Endothelial cell of umbilical vein (primary cell): ENCODE measurements around the gene DGAT2L6. TPM values are rescaled to one million over a fixed set of nuclear protein-coding genes. Genes with fewer than 3 reads are reported as not detected.

Experiments
- BruUV-seq: library from RNA; stranded (reverse); fragments of 400-500 nt; replicated peaks from 2 replicates; lab custom pipeline; 2021; lab: Mats Ljungman, UMichigan
- CTCF ChIA-PET: fragments of 300-600, 350-600 bp; sonication (Branson Sonifier 250); formaldehyde crosslinking; loops from one replicate; lab custom pipeline; 2021; ENCODE audit warnings: antibody characterized with exemption, inconsistent platforms; lab: Charles Lee
- POLR2A ChIA-PET: fragments of 300-600, 350-600 bp; sonication (Branson Sonifier 250); formaldehyde crosslinking; loops from one replicate; lab custom pipeline; 2021; ENCODE audit warnings: antibody characterized with exemption, inconsistent platforms; lab: Charles Lee
- DNase-seq: peaks from one replicate; pipeline ENCODE4 v3.0.0-alpha.2; 2011; ENCODE audit warnings: low read depth, low spot score
- FAIRE-seq: peaks from 2 replicates; lab custom pipeline; 2011; peaks lifted over from hg19 to GRCh38; lab: Jason Lieb, UNC
- H2AFZ ChIP-seq: 2 replicates; pipeline ENCODE4 v1.6.0; 2012; ENCODE audit warnings: low read depth, low read length, control low read depth, inconsistent platforms
- H3K27ac ChIP-seq: 2 replicates; pipeline ENCODE4 v1.5.1; 2011; ENCODE audit warnings: low read depth, mild to moderate bottlenecking, control low read depth, low read length, moderate library complexity; ENCODE audit not compliant: insufficient read depth
- H3K27me3 ChIP-seq, 2 experiments: 2 replicates each; pipeline versions ENCODE4 v1.6.0 to v1.6.1; 2011; ENCODE audit warnings: low read length in 2 of 2, mixed read lengths in 1 of 2; ENCODE audit not compliant: control insufficient read depth in 2 of 2, insufficient read depth in 2 of 2
- H3K36me3 ChIP-seq, 2 experiments: 2 replicates in 1 of 2; 3 replicates in 1 of 2; pipeline ENCODE4 v1.5.1; 2011; ENCODE audit warnings: low read length in 2 of 2, mild to moderate bottlenecking in 1 of 2, moderate library complexity in 1 of 2; ENCODE audit not compliant: control insufficient read depth in 2 of 2, insufficient read depth in 2 of 2; ENCODE audit errors: extremely low read depth in 1 of 2
- H3K4me1 ChIP-seq: 3 replicates; pipeline ENCODE4 v1.5.1; 2011; ENCODE audit warnings: mild to moderate bottlenecking, low read length; ENCODE audit not compliant: control insufficient read depth, insufficient read depth; ENCODE audit errors: extremely low read depth
- H3K4me2 ChIP-seq: 2 replicates; pipeline ENCODE4 v1.6.1; 2011; ENCODE audit warnings: low read length, control low read depth, mixed read lengths; ENCODE audit not compliant: insufficient read depth
- H3K4me3 ChIP-seq, 3 experiments: fragments of 200-600 bp in 1 of 3; sonication (generic), shearing (Covaris generic) in 1 of 3; replicated peaks in 1 of 3; 2 replicates each; pipeline ENCODE4 v1.5.1; 2011 to 2016; ENCODE audit warnings: control low read depth in 3 of 3, low read length in 3 of 3, mild to moderate bottlenecking in 2 of 3, inconsistent platforms in 1 of 3, low read depth in 1 of 3, moderate library complexity in 1 of 3; ENCODE audit not compliant: insufficient read depth in 1 of 3
- H3K79me2 ChIP-seq: 2 replicates; pipeline ENCODE4 v1.6.0; 2012; ENCODE audit warnings: low read length, inconsistent platforms; ENCODE audit not compliant: control insufficient read depth, insufficient read depth
- H3K9ac ChIP-seq: replicated peaks from 2 replicates; pipeline ENCODE3; 2011; ENCODE audit warnings: low read length, control low read depth; ENCODE audit not compliant: insufficient read depth; ENCODE audit errors: extremely low read depth
- H3K9me1 ChIP-seq: replicated peaks from 3 replicates; pipeline ENCODE4 v1.6.0; 2011; ENCODE audit warnings: mild to moderate bottlenecking, low read length; ENCODE audit not compliant: control insufficient read depth, insufficient read depth; ENCODE audit errors: extremely low read depth
- H3K9me3 ChIP-seq: replicated peaks from 2 replicates; pipeline ENCODE4 v1.5.1; 2012; ENCODE audit warnings: low read length, inconsistent platforms; ENCODE audit not compliant: control insufficient read depth, insufficient read depth
- H4K20me1 ChIP-seq: replicated peaks from 2 replicates; pipeline ENCODE3; 2011; ENCODE audit warnings: mild to moderate bottlenecking, low read length; ENCODE audit not compliant: control insufficient read depth, insufficient read depth; ENCODE audit errors: extremely low read depth
- GATA2 ChIP-seq: IDR thresholded peaks from 2 replicates; pipeline ENCODE4 v1.7.0; 2011; ENCODE audit warnings: low read depth, mild to moderate bottlenecking, moderate library complexity, mixed read lengths, low read length; ENCODE audit not compliant: insufficient read length, insufficient read depth
- JUN ChIP-seq: IDR thresholded peaks from 2 replicates; pipeline ENCODE4 v1.6.1; 2011; ENCODE audit warnings: borderline replicate concordance, low read depth; ENCODE audit not compliant: insufficient read length, insufficient read depth
- POLR2A ChIP-seq: IDR thresholded peaks from 2 replicates; pipeline ENCODE4 v1.6.1; 2012; ENCODE audit warnings: low read depth, mild to moderate bottlenecking, control low read depth, low read length
- dilution Hi-C: fragments of 300-500 bp; cut with MboI; formaldehyde crosslinking; loops from one replicate; pipeline ENCODE4 v1.15.0; 2019; ENCODE audit warnings: low sequenced_read_pairs; ENCODE audit not compliant: extremely low pct_ligation_motif_present
- intact Hi-C: fragments of 100-400 bp; cut with micrococcal nuclease; formaldehyde crosslinking; loops from one replicate; pipeline ENCODE4 v1.10.0; 2022
- polyA plus RNA-seq, 4 experiments: library from polyadenylated mRNA; depleted of rRNA in 3 of 4; stranded (reverse) in 3 of 4; unstranded in 1 of 4; fragments of >200 nt; gene quantifications; 2 replicates each; pipeline versions ENCODE4 v1.2.1 to v1.2.3, GENCODE V29; 2011 to 2012; ENCODE audit warnings: missing spikeins in 1 of 4
- total RNA-seq: library from RNA; stranded (reverse); gene quantifications from 2 replicates; pipeline ENCODE4 v1.2.3, GENCODE V29; 2021
- TF ChIP-seq, protein P1 (sequence below), 2 donors: IDR thresholded peaks; 1 replicate in 1 of 2; 2 replicates in 1 of 2; pipeline ENCODE4 v1.5.1; 2011; ENCODE audit warnings: low read length in 2 of 2, mild to moderate bottlenecking in 2 of 2, moderate library complexity in 2 of 2, control low read depth in 1 of 2, inconsistent platforms in 1 of 2, low read depth in 1 of 2; ENCODE audit not compliant: insufficient read depth in 1 of 2; ENCODE audit errors: extremely low read depth in 1 of 2
- TF ChIP-seq, protein P2 (sequence below): IDR thresholded peaks from 2 replicates; pipeline ENCODE4 v1.6.1; 2011; ENCODE audit not compliant: insufficient read depth, insufficient read length

Gene DGAT2L6
- total and polyA plus RNA-seq, 2 donors (not counting 3 experiments of a cell fraction or from before 2014, with no cell fraction given) = not detected

DNA sequence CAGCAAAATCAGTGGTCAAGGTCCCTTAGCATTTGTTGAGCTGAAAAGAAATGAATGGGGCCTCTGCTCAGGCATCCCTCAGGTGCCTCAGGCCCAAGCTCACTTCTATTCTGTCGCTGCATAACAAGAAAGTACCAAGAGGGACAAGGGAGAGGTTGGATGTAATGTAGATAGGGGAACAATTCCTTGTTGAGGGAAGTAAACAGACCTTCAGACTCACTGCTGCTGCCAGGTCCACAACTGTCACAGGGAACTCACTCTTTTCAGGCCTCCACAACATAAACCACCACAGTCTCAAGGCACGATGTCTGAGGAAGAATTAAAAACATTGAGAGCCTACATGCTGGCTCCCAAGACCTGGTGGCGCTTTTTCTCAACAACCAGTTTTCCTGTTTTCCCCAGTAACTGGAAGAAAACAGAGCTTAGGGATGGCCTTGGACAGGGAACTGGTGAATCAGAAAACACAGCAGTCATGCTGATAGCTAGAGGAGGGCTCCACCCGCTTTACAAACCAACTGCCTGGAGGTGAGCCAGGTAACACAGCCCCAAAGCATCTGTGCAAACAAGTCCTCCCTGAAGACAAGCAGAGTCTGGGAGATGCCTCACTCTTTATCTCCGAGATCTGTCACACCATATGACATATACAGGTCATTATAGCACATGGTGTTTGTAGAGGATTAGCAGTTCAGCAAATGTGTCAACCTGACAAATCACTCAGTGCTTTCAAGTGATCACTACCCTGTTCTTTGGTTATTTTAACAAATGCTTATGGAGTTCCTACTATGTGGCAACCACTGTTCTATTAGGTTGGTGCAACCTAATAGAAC lies 42.9 kb downstream of the DGAT2L6 start:
- H3K9me1 ChIP-seq = no peaks in the 10 kb centered on the region
- H3K4me2 ChIP-seq = no peak overlapping the region
- no peaks in the 10 kb centered on the region for H3K9me3 ChIP-seq
- FAIRE-seq = no peak
- intact Hi-C loops = no loop called here
- BruUV-seq = no TSS peak
- H3K27me3 ChIP-seq = no peaks in the 10 kb centered on the region
- no peaks in the 10 kb centered on the region for H3K36me3 ChIP-seq
- H2AFZ ChIP-seq = no peak overlapping the region
- no peak overlapping the region for H3K27ac ChIP-seq
- H3K79me2 ChIP-seq = no peaks in the 10 kb centered on the region
- no peaks in the 10 kb centered on the region for H4K20me1 ChIP-seq
- dilution Hi-C loops = no loop called here
- POLR2A ChIA-PET = no interaction called here
- peak; percentile 47 for DNase-seq
- no peak overlapping the region for H3K4me3 ChIP-seq
- H3K4me1 ChIP-seq = no peaks in the 10 kb centered on the region
- TF ChIP-seq, protein P1, sequence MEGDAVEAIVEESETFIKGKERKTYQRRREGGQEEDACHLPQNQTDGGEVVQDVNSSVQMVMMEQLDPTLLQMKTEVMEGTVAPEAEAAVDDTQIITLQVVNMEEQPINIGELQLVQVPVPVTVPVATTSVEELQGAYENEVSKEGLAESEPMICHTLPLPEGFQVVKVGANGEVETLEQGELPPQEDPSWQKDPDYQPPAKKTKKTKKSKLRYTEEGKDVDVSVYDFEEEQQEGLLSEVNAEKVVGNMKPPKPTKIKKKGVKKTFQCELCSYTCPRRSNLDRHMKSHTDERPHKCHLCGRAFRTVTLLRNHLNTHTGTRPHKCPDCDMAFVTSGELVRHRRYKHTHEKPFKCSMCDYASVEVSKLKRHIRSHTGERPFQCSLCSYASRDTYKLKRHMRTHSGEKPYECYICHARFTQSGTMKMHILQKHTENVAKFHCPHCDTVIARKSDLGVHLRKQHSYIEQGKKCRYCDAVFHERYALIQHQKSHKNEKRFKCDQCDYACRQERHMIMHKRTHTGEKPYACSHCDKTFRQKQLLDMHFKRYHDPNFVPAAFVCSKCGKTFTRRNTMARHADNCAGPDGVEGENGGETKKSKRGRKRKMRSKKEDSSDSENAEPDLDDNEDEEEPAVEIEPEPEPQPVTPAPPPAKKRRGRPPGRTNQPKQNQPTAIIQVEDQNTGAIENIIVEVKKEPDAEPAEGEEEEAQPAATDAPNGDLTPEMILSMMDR (IDR thresholded peaks at IDR 0.05; ENCODE audit: extremely low read depth in 1 of 2, insufficient read depth in 1 of 2, low read depth in 1 of 2, low read length in 2 of 2) = no peak
- TF ChIP-seq GATA2 = no peak
- no peak for TF ChIP-seq POLR2A
- no peak for TF ChIP-seq JUN
- TF ChIP-seq, protein P2, sequence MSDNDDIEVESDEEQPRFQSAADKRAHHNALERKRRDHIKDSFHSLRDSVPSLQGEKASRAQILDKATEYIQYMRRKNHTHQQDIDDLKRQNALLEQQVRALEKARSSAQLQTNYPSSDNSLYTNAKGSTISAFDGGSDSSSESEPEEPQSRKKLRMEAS = no peak
- no peak overlapping the region for H3K9ac ChIP-seq
- CTCF ChIA-PET = interaction anchor here (1.6 kb wide), 1 partner anchor 43 kb away, joined by 3 read pairs; no protein-coding TSS in a partner anchor
